PC-3 (cell line): ENCODE data around the gene TANGO2. TPM values are rescaled to one million over a fixed set of nuclear protein-coding genes. Genes with fewer than 3 reads are reported as not detected.

Experiments used
- ATAC-seq: fragments of 200-7000 bp; cut with Tn5 transposase; 2 replicates; pipeline ENCODE4 v1.9.1; 2020; ENCODE audit warnings: mild to moderate bottlenecking, moderate library complexity
- BruUV-seq: library from RNA; stranded (reverse); fragments of 400-500 nt; replicated peaks from 2 replicates; lab custom pipeline; 2021; lab: Mats Ljungman, UMichigan
- CTCF ChIA-PET: fragments of 300-600 bp; sonication (Branson Sonifier 250); formaldehyde crosslinking; loops from one replicate; lab custom pipeline; 2022; ENCODE audit warnings: antibody characterized with exemption; lab: Charles Lee
- POLR2A ChIA-PET: fragments of 300-600 bp; sonication (Branson Sonifier 250); formaldehyde crosslinking; loops from one replicate; lab custom pipeline; 2022; ENCODE audit warnings: antibody characterized with exemption; ENCODE audit not compliant: unreplicated experiment; lab: Charles Lee
- DNase-seq: peaks from one replicate; pipeline ENCODE4 v3.0.0-alpha.2; 2015
- H2AFZ ChIP-seq: fragments of 300-600 bp; sonication (generic); 2 replicates; pipeline ENCODE4 v1.6.0; 2016; ENCODE audit warnings: antibody characterized with exemption, low read length
- H3F3A ChIP-seq: fragments of 300-600 bp; sonication (generic); one replicate; pipeline ENCODE4 v1.6.0; 2017; ENCODE audit warnings: antibody characterized with exemption, low read length, control low read depth, mild to moderate bottlenecking; ENCODE audit not compliant: unreplicated experiment
- H3K27ac ChIP-seq: fragments of 300-600 bp; sonication (generic); 2 replicates; pipeline ENCODE4 v1.5.1; 2016; ENCODE audit warnings: mild to moderate bottlenecking, low read length
- H3K27me3 ChIP-seq: fragments of 300-600 bp; sonication (generic); 2 replicates; pipeline ENCODE4 v1.6.1; 2016; ENCODE audit warnings: low read length, mixed read lengths
- H3K36me3 ChIP-seq: fragments of 300-600 bp; sonication (generic); 2 replicates; pipeline ENCODE4 v1.6.1; 2016; ENCODE audit warnings: low read depth, mixed run types, low read length, mixed read lengths
- H3K4me1 ChIP-seq: fragments of 300-600 bp; sonication (generic); 2 replicates; pipeline ENCODE4 v1.5.1; 2016; ENCODE audit warnings: low read length; ENCODE audit not compliant: insufficient read depth
- H3K4me2 ChIP-seq: fragments of 300-600 bp; sonication (generic); 2 replicates; pipeline ENCODE4 v1.6.0; 2016; ENCODE audit warnings: low read length
- H3K4me3 ChIP-seq: fragments of 300-600 bp; sonication (generic); 2 replicates; pipeline ENCODE4 v1.5.1; 2016; ENCODE audit warnings: mild to moderate bottlenecking, low read length, mixed read lengths
- H3K79me2 ChIP-seq: fragments of 300-600 bp; sonication (generic); 2 replicates; pipeline ENCODE4 v1.6.1; 2017; ENCODE audit warnings: low read length, mixed read lengths
- H3K9ac ChIP-seq: fragments of 300-600 bp; sonication (generic); 2 replicates; pipeline ENCODE4 v1.6.0; 2016; ENCODE audit warnings: mild to moderate bottlenecking, low read length
- H3K9me2 ChIP-seq: fragments of 300-600 bp; sonication (generic); replicated peaks from 2 replicates; pipeline ENCODE4 v1.6.1; 2016; ENCODE audit warnings: mixed run types, low read length, mixed read lengths
- H3K9me3 ChIP-seq: fragments of 300-600 bp; sonication (generic); 2 replicates; pipeline ENCODE4 v1.6.1; 2016; ENCODE audit warnings: low read length, mixed read lengths
- H4K20me1 ChIP-seq: fragments of 300-600 bp; sonication (generic); 2 replicates; pipeline ENCODE4 v1.6.1; 2016; ENCODE audit warnings: low read length, mixed read lengths
- EZH2 ChIP-seq: fragments of 300-600 bp; sonication (generic); IDR thresholded peaks from one replicate; pipeline ENCODE4 v1.6.1; 2017; ENCODE audit warnings: antibody characterized with exemption, mild to moderate bottlenecking, low read length; ENCODE audit not compliant: unreplicated experiment
- EZH2phosphoT487 ChIP-seq: fragments of 300-600 bp; sonication (generic); IDR thresholded peaks from 2 replicates; pipeline ENCODE4 v1.6.1; 2018; ENCODE audit warnings: mild to moderate bottlenecking, antibody characterized with exemption, low read length, borderline replicate concordance
- intact Hi-C: fragments of 100-400 bp; cut with micrococcal nuclease; formaldehyde crosslinking; loops from 2 replicates; pipeline ENCODE4 v1.9.0; 2023
- total RNA-seq: library from RNA; depleted of rRNA; stranded (reverse); fragments of >200 nt; gene quantifications from 2 replicates; pipeline ENCODE4 v1.2.3, GENCODE V29; 2014
- TF ChIP-seq, protein P1 (sequence below): fragments of 300-600 bp; sonication (generic); conservative IDR thresholded peaks from 2 replicates; pipeline ENCODE4 v1.5.1; 2017; ENCODE audit warnings: antibody characterized with exemption, low read depth, mild to moderate bottlenecking, low read length

TANGO2 gene
- total RNA-seq, 1 experiment from 2014 or later, result 23.5 TPM

DNA sequence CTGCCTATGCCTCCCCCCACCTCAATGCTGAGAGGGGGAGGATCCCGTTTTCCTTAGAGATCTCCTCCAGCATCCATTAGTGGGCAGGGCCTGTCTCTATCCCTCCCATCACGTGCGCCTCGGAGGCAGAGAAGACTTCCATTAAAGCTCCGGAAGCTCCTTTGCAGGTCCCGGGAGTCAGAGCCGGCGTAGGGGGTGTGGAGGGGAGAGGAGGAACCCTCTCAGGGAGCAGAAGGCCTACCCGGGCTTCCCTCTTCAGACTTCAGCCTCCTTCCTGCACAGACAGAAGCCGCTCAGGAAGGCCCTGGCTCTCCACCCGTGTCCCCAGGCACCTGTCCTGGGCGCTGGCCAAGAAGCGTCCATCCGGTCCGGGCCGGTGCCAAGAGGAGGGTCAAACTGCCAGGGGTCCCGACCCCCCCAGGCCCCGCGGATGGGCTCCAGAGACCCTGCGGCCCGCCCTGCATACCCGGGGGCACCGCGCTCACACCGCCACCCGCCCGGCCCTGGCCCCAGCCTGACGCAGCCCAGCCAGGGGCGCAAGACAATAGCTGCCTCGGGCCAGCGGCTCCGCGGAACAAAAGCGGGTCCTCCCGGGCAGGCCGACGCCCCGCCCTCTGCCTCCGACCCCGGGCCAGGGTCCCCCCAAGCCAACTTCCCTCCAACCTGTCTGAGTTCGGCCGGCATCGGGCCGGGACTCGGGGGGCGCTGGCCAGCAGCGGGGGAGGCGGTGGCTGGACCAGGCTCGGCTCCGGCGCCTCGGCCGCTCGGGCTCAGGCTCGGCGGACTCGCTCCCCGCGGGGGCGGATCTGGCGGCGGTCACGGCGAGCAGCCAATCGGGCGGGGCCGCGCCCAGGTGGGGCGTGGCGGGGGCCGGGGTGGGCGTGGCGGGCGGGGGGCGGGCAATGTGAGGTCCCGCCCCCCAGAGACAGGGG is 34.2 kb upstream of the TANGO2 start:
- Histone ChIP-seq H3K27me3 (no peaks in the 10 kb centered on the region), H3K27ac (no peak overlapping the region), H3F3A (no peaks in the 10 kb centered on the region), H4K20me1 (no peaks in the 10 kb centered on the region), H2AFZ (peak overlapping the region; percentile 74), H3K4me2 (peak overlapping the region; percentile 82), H3K36me3 (no peaks in the 10 kb centered on the region), H3K4me1 (peaks cover 18% of the 10 kb centered on the region), H3K9me3 (no peaks in the 10 kb centered on the region), H3K4me3 (peak overlapping the region; percentile 78), H3K79me2 (no peaks in the 10 kb centered on the region), H3K9me2 (no peaks in the 10 kb centered on the region), H3K9ac (peak overlapping the region; percentile 44; the same call in 1 of the 2 replicates)
- ChIA-PET POLR2A (interaction anchor here (0.6 kb wide), 1 partner anchor 53 kb away, joined by 10 read pairs; no protein-coding TSS in a partner anchor), CTCF (interaction anchor here (1.2 kb wide), 1 partner anchor 33 kb away, joined by 4 read pairs; no protein-coding TSS in a partner anchor)
- TSS peak; percentile 45 for BruUV-seq
- peak; percentile 66 for DNase-seq
- intact Hi-C loops, result loop anchor here (1.0 kb wide), 1 partner anchor 42 kb away; no protein-coding TSS in a partner anchor
- peak; percentile 78 for ATAC-seq
- TF ChIP-seq, protein P1, sequence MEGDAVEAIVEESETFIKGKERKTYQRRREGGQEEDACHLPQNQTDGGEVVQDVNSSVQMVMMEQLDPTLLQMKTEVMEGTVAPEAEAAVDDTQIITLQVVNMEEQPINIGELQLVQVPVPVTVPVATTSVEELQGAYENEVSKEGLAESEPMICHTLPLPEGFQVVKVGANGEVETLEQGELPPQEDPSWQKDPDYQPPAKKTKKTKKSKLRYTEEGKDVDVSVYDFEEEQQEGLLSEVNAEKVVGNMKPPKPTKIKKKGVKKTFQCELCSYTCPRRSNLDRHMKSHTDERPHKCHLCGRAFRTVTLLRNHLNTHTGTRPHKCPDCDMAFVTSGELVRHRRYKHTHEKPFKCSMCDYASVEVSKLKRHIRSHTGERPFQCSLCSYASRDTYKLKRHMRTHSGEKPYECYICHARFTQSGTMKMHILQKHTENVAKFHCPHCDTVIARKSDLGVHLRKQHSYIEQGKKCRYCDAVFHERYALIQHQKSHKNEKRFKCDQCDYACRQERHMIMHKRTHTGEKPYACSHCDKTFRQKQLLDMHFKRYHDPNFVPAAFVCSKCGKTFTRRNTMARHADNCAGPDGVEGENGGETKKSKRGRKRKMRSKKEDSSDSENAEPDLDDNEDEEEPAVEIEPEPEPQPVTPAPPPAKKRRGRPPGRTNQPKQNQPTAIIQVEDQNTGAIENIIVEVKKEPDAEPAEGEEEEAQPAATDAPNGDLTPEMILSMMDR, result no peak
- TF ChIP-seq EZH2, result no peak
- TF ChIP-seq EZH2phosphoT487, result no peak

DNA sequence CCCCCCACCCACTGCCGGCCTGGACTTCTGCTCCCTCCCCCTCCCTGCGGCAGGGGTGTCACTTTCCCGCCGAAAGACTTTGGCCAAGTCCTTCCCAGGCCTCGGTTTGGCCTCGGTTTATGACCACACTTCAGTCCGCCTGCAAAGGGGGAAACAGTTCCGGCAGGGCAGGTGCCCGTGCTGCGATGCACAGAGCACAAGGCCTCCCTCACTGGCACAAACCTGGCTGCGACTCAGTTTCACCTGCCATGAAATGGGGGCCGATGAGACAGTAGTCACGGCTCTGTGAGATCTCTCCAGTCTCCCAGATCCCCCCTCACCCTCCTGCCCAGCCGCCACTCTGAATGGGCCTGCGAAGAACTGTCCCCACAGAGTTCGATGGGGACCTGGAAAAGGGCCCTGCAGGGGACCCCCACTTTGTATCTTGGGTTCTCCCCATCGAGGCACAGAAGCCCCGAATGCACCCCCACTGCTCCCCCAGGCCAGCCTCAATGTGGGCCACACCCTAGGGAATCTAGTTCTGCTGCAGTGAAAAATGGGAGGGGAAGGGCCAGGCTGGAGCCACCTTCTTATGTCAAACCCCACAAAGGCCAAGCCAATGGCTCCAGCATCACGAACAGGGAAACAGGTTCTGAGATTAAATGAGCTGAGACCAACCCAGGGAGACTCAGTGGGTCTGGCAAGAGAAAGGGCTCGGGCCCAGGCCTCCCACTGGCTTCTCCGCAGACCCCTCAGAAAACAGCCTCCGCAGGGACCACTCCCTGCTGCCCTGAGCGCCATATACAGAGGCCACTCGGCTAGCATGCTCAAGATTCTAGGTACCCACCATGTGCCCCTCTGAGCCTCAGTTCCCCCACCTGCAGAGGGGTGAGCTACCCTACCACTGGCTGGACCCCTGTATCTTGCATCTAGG is 33.3 kb upstream of the TANGO2 start:
- ChIA-PET CTCF (no interaction called here), POLR2A (interaction anchor here (0.6 kb wide), 1 partner anchor 52 kb away, joined by 10 read pairs; no protein-coding TSS in a partner anchor)
- no peak overlapping the region for H3K9ac ChIP-seq
- no peaks in the 10 kb centered on the region for H3F3A ChIP-seq
- no peaks in the 10 kb centered on the region for H4K20me1 ChIP-seq
- no peaks in the 10 kb centered on the region for H3K9me3 ChIP-seq
- DNase-seq (no peak), ATAC-seq (no peak)
- no peaks in the 10 kb centered on the region for H3K79me2 ChIP-seq
- no peak overlapping the region for H3K27ac ChIP-seq
- H3K27me3 ChIP-seq, result no peaks in the 10 kb centered on the region
- no peak overlapping the region for H3K4me2 ChIP-seq
- H3K4me3 ChIP-seq, result no peak overlapping the region
- intact Hi-C loops, result no loop called here
- TF ChIP-seq EZH2 (no peak), EZH2phosphoT487 (no peak)
- TF ChIP-seq, protein P1, result no peak
- no TSS peak for BruUV-seq
- H3K4me1 ChIP-seq, result peaks cover 18% of the 10 kb centered on the region
- H3K9me2 ChIP-seq, result no peaks in the 10 kb centered on the region
- no peak overlapping the region for H2AFZ ChIP-seq
- H3K36me3 ChIP-seq, result no peaks in the 10 kb centered on the region
